K562 (cell line): ENCODE results near the gene ZNRF1. TPM values are rescaled to one million over a fixed set of nuclear protein-coding genes. Genes with fewer than 3 reads are reported as not detected.

Source experiments
- ATAC-seq: fragments of 200-7000 bp; cut with Tn5 transposase; 3 replicates; pipeline ENCODE4 v1.9.1; 2020; ENCODE audit warnings: moderate library complexity
- BruUV-seq: library from RNA; stranded (reverse); fragments of 400-500 nt; replicated peaks from 2 replicates; lab custom pipeline; 2021; lab: Mats Ljungman, UMichigan
- CTCF ChIA-PET: fragments of 300-600 bp; formaldehyde crosslinking; extraction: SDS; loops from one replicate; lab custom pipeline; 2021; ENCODE audit warnings: low intra/inter-chr PET ratio; lab: Yijun Ruan, JAX
- POLR2A ChIA-PET: fragments of 300-600, 350-650 bp; sonication (Branson Sonifier 250); formaldehyde crosslinking; extraction: SDS; loops from one replicate; lab custom pipeline; 2021; ENCODE audit warnings: antibody characterized with exemption, inconsistent platforms; lab: Yijun Ruan, JAX
- DNase-seq, 4 experiments: peaks; one replicate each; pipeline versions ENCODE4 v3.0.0 to v3.0.0-alpha.2; 2011 to 2018; ENCODE audit warnings: low spot score in 3 of 4, mixed read lengths in 3 of 4; ENCODE audit errors: extremely low read depth in 1 of 4
- FAIRE-seq: peaks from 2 replicates; lab custom pipeline; 2011; peaks lifted over from hg19 to GRCh38; lab: Jason Lieb, UNC
- H2AFZ ChIP-seq: 2 replicates; pipeline ENCODE4 v1.6.0; 2011; ENCODE audit warnings: low read depth, low read length, control low read depth, inconsistent platforms
- H3K27ac ChIP-seq: fragments of 200-600 bp; 3 replicates; pipeline ENCODE4 v1.8.0; 2011; ENCODE audit warnings: low read depth, mild to moderate bottlenecking, control low read depth, inconsistent platforms, low read length, moderate library complexity, mixed read lengths; ENCODE audit errors: extremely low read depth
- H3K27me3 ChIP-seq, 2 experiments: fragments of 300-600 bp in 1 of 2; 2 replicates in 1 of 2; 3 replicates in 1 of 2; pipeline versions ENCODE4 v1.6.0 to v1.8.0; 2011; ENCODE audit warnings: inconsistent platforms in 2 of 2, low read length in 2 of 2, mild to moderate bottlenecking in 1 of 2, mixed read lengths in 1 of 2, moderate library complexity in 1 of 2; ENCODE audit not compliant: control insufficient read depth in 2 of 2, insufficient read depth in 2 of 2
- H3K36me3 ChIP-seq: fragments of 300-600 bp; 3 replicates; pipeline ENCODE4 v1.8.0; 2011; ENCODE audit warnings: mild to moderate bottlenecking, low read length, inconsistent platforms; ENCODE audit not compliant: control insufficient read depth, insufficient read depth
- H3K4me1 ChIP-seq, 2 experiments: fragments of 200-600 bp in 1 of 2; replicated peaks in 1 of 2; 2 replicates in 1 of 2; 3 replicates in 1 of 2; pipeline versions ENCODE4 v1.5.1 to v1.8.0; 2011; ENCODE audit warnings: inconsistent platforms in 2 of 2, low read length in 2 of 2, mild to moderate bottlenecking in 1 of 2, mixed read lengths in 1 of 2, moderate library complexity in 1 of 2; ENCODE audit not compliant: control insufficient read depth in 2 of 2, insufficient read depth in 2 of 2
- H3K4me2 ChIP-seq: 2 replicates; pipeline ENCODE4 v1.6.1; 2011; ENCODE audit warnings: low read length, control low read depth, inconsistent platforms, mixed read lengths; ENCODE audit not compliant: insufficient read depth
- H3K4me3 ChIP-seq: fragments of 200-600 bp; sonication (generic), shearing (Covaris generic); 2 replicates; pipeline ENCODE4 v1.5.1; 2016; ENCODE audit warnings: control low read depth, inconsistent platforms
- H3K79me2 ChIP-seq: fragments of 200-600 bp; 3 replicates; pipeline ENCODE4 v1.8.0; 2011; ENCODE audit warnings: low read length, inconsistent platforms; ENCODE audit not compliant: control insufficient read depth, insufficient read depth
- H3K9ac ChIP-seq, 2 experiments: 2 replicates each; pipeline versions ENCODE4 v1.6.0 to v1.6.1; 2011; ENCODE audit warnings: low read depth in 2 of 2, low read length in 2 of 2, control low read depth in 1 of 2, inconsistent platforms in 1 of 2, mild to moderate bottlenecking in 1 of 2, mixed read lengths in 1 of 2; ENCODE audit not compliant: insufficient read depth in 1 of 2
- H3K9me1 ChIP-seq: one replicate; pipeline ENCODE4 v1.6.0; 2011; ENCODE audit warnings: inconsistent platforms, mild to moderate bottlenecking, low read length, moderate library complexity; ENCODE audit not compliant: control insufficient read depth, insufficient read depth
- H3K9me3 ChIP-seq: replicated peaks from 2 replicates; pipeline ENCODE4 v1.5.1; 2011; ENCODE audit warnings: low read depth, low read length, inconsistent platforms; ENCODE audit not compliant: control insufficient read depth, insufficient read depth
- H4K20me1 ChIP-seq: replicated peaks from 2 replicates; pipeline ENCODE4 v1.6.1; 2011; ENCODE audit warnings: low read length, inconsistent platforms, mixed read lengths; ENCODE audit not compliant: control insufficient read depth, insufficient read depth
- ASH1L ChIP-seq: fragments of 450-650 bp; IDR thresholded peaks from 2 replicates; pipeline ENCODE4 v1.6.1; 2018; ENCODE audit warnings: borderline replicate concordance, mild to moderate bottlenecking, low read depth; ENCODE audit not compliant: partially characterized antibody
- ERF ChIP-seq: fragments of 450-650 bp; formaldehyde crosslinking; IDR thresholded peaks from 2 replicates; pipeline ENCODE4 v1.4.0; 2020; ENCODE audit warnings: mild to moderate bottlenecking, mixed read lengths
- HNRNPH1 ChIP-seq: fragments of 200-400 bp; formaldehyde crosslinking; optimal IDR thresholded peaks from 2 replicates; pipeline ENCODE3; 2017; ENCODE audit warnings: low read depth, mild to moderate bottlenecking, low read length, moderate library complexity
- HNRNPK ChIP-seq: fragments of 200-400 bp; formaldehyde crosslinking; IDR thresholded peaks from one replicate; pipeline ENCODE4 v1.6.1; 2018; ENCODE audit warnings: mild to moderate bottlenecking, low read depth, low read length; ENCODE audit not compliant: poor library complexity, severe bottlenecking
- RB1 ChIP-seq: fragments of 450-650 bp; IDR thresholded peaks from 2 replicates; pipeline ENCODE4 v1.6.1; 2017; ENCODE audit warnings: low read depth, mild to moderate bottlenecking
- SMAD4 ChIP-seq: fragments of 250-450 bp; sonication (Bioruptor Pico); conservative IDR thresholded peaks from 2 replicates; pipeline ENCODE4 v1.8.0; 2021; ENCODE audit warnings: inconsistent platforms, mild to moderate bottlenecking, moderate library complexity
- TARDBP ChIP-seq: fragments of 450-650 bp; IDR thresholded peaks from 2 replicates; pipeline ENCODE4 v1.6.1; 2016
- YY1 ChIP-seq, 3 experiments: IDR thresholded peaks; 2 replicates each; pipeline ENCODE4 v1.6.1; 2011; ENCODE audit warnings: low read length in 2 of 3, mild to moderate bottlenecking in 2 of 3, moderate library complexity in 2 of 3, borderline replicate concordance in 1 of 3, control low read depth in 1 of 3, low read depth in 1 of 3; ENCODE audit not compliant: insufficient read depth in 3 of 3, insufficient replicate concordance in 2 of 3, control insufficient read depth in 1 of 3, insufficient read length in 1 of 3; ENCODE audit errors: extremely low read depth in 1 of 3
- ZBTB33 ChIP-seq: sonication (generic); formaldehyde crosslinking; IDR thresholded peaks from 2 replicates; pipeline ENCODE4 v1.8.1; 2023; ENCODE audit warnings: mild to moderate bottlenecking, missing genetic modification reagents
- ZNF174 ChIP-seq: fragments of 250-450 bp; sonication (Bioruptor Pico); IDR thresholded peaks from 2 replicates; pipeline ENCODE4 v1.4.0; 2020; ENCODE audit warnings: mild to moderate bottlenecking
- ZNF511 ChIP-seq: sonication (generic); formaldehyde crosslinking; IDR thresholded peaks from 2 replicates; pipeline ENCODE4 v1.8.0; 2022; ENCODE audit warnings: mild to moderate bottlenecking, missing genetic modification reagents
- WGBS: fragments of 100-300 bp; shearing (Covaris generic); methylation state at CpG from one replicate; pipeline ENCODE4 v1.1.6; 2016; ENCODE audit warnings: low coverage, mixed read lengths; ENCODE audit not compliant: insufficient coverage; ENCODE audit errors: missing lambda C conversion rate; 5-methylcytosine and 5-hydroxymethylcytosine counted together
- in situ Hi-C: fragments of 300-500 bp; cut with MboI; formaldehyde crosslinking; loops from 4 replicates; pipeline ENCODE4 v1.15.0; 2018; ENCODE audit warnings: inconsistent platforms, mixed read lengths
- intact Hi-C: fragments of 100-400 bp; cut with micrococcal nuclease; formaldehyde crosslinking; loops from 2 replicates; pipeline ENCODE4 v1.14.2; 2022
- polyA plus RNA-seq, 8 experiments: library from polyadenylated mRNA; depleted of rRNA in 4 of 8; stranded (reverse) in 5 of 8; unstranded in 3 of 8; fragments of >200 nt; fragmentation: Nextera tagmentation in 2 of 8; fragmentation: Illumina TruSeq in 1 of 8; extraction: Ambion mirVana in 2 of 8; extraction: Trizol in 1 of 8; gene quantifications; 2 replicates each; pipeline versions ENCODE4 v1.2.1 to v1.2.3, GENCODE V29; 2011 to 2014; ENCODE audit warnings: inconsistent platforms in 1 of 8, missing spikeins in 1 of 8
- total RNA-seq, 7 experiments: library from RNA; depleted of rRNA in 6 of 7; stranded (reverse); fragments of >200 nt in 6 of 7; fragmentation: Illumina TruSeq in 2 of 7; extraction: Trizol in 2 of 7; gene quantifications; 2 replicates each; pipeline versions ENCODE4 v1.2.1 to v1.2.3, GENCODE V29; 2011 to 2021; ENCODE audit warnings: low replicate concordance in 1 of 7

ZNRF1 gene
- total and polyA plus RNA-seq, 9 of the 15 experiments (the other 6 are each of a cell fraction or from before 2014, with no cell fraction given) = 9.5 to 37.7 (median 20.0) TPM

GRCh38 chr16:75022567-75022966 is 23.7 kb downstream of the ZNRF1 start (continued):
- TF ChIP-seq RB1 = no peak
- no peak for TF ChIP-seq SMAD4 (CRISPR knock-in tag)

- CTCF ChIA-PET = no interaction called here
- H2AFZ ChIP-seq = no peak overlapping the region
- TF ChIP-seq ZNF511 = no peak
- TF ChIP-seq ZNF174 = no peak
- no peak for TF ChIP-seq YY1 (IDR thresholded peaks at IDR 0.05; ENCODE audit: borderline replicate concordance in 1 of 3, control insufficient read depth in 1 of 3, extremely low read depth in 1 of 3, insufficient read depth in 3 of 3, insufficient read length in 1 of 3, insufficient replicate concordance in 2 of 3, low read depth in 1 of 3, low read length in 2 of 3)
- no peak for TF ChIP-seq ERF (CRISPR knock-in tag)
- TF ChIP-seq HNRNPK = no peak
- no peak for TF ChIP-seq TARDBP
- TF ChIP-seq ASH1L = no peak
- no peak for TF ChIP-seq ZBTB33 (CRISPR knock-in tag)
- TF ChIP-seq HNRNPH1 = no peak
- TF ChIP-seq, all 486 proteins: peak for 0
- Histone ChIP-seq H4K20me1 (no peaks in the 10 kb centered on the region), H3K9ac (no peak overlapping the region), H3K36me3 (no peaks in the 10 kb centered on the region; the same call in 2 of the 3 replicates), H3K79me2 (peaks cover 87% of the 10 kb centered on the region), H3K4me1 (peaks cover 9 to 39% of the 10 kb centered on the region in 2 experiments; a peak in 4 of 5 replicates), H3K4me3 (no peak overlapping the region), H3K9me1 (no peaks in the 10 kb centered on the region), H3K27me3 (no peaks in the 10 kb centered on the region), H3K27ac (no peak overlapping the region), H3K9me3 (peaks cover 5% of the 10 kb centered on the region; the same call in 1 of the 2 replicates), H3K4me2 (no peak overlapping the region)
- intact Hi-C loops = no loop called here
- no peak for DNase-seq
- 92% methylated on average over 2 of the region's 2 CpGs for WGBS
- POLR2A ChIA-PET = interaction anchor here (0.8 to 1.2 kb wide), 3 partner anchors 10 to 15 kb away, joined by 3 to 5 read pairs (median 4); no protein-coding TSS in a partner anchor
- ATAC-seq = no peak
- FAIRE-seq = no peak
- no TSS peak for BruUV-seq
- in situ Hi-C loops = no loop called here
These were observed 24.2 kb downstream of the ZNRF1 start for GRCh38 chr16:75023009-75023408.
